RWPE1 (cell line): ENCODE measurements around the gene WNT3.

Experiments used
- CTCF ChIA-PET: fragments of 350-600 bp; sonication (Branson Sonifier 250); formaldehyde crosslinking; extraction: SDS; loops from one replicate; lab custom pipeline; 2021; lab: Yijun Ruan, JAX
- POLR2A ChIA-PET: fragments of 400-600 bp; formaldehyde crosslinking; extraction: SDS; loops from one replicate; lab custom pipeline; 2020; ENCODE audit warnings: antibody characterized with exemption; ENCODE audit not compliant: low non-redundant PET; lab: Yijun Ruan, JAX
- DNase-seq: peaks from one replicate; pipeline ENCODE4 v3.0.0; 2012; ENCODE audit warnings: low spot score
- H3K27ac ChIP-seq: fragments of 450-650 bp; 2 replicates; pipeline ENCODE4 v1.5.1; 2017
- TF ChIP-seq, protein P1 (sequence below): fragments of 450-650 bp; conservative IDR thresholded peaks from 2 replicates; pipeline ENCODE4 v1.5.1; 2017; ENCODE audit warnings: low read depth, mild to moderate bottlenecking

The WNT3 gene

DNA sequence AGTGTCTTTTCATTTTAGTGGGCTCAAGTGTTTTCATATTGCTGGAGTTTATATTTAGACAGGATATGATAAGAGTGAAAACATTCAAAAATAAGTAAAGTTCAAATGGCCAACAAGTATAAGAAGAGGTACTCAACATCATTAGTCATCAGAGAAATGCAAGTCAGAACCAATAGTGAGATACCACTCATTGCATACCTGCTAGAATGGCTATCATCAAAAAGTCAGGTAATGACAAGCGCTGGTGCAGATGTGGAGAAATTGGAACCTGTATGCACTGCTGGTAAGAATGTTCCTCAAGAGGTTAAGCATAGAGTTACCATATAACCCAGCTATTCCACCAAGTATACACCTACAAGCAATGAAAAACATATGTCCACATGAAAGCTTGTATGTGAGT is 87.8 kb downstream of the WNT3 start:
- TF ChIP-seq, protein P1, sequence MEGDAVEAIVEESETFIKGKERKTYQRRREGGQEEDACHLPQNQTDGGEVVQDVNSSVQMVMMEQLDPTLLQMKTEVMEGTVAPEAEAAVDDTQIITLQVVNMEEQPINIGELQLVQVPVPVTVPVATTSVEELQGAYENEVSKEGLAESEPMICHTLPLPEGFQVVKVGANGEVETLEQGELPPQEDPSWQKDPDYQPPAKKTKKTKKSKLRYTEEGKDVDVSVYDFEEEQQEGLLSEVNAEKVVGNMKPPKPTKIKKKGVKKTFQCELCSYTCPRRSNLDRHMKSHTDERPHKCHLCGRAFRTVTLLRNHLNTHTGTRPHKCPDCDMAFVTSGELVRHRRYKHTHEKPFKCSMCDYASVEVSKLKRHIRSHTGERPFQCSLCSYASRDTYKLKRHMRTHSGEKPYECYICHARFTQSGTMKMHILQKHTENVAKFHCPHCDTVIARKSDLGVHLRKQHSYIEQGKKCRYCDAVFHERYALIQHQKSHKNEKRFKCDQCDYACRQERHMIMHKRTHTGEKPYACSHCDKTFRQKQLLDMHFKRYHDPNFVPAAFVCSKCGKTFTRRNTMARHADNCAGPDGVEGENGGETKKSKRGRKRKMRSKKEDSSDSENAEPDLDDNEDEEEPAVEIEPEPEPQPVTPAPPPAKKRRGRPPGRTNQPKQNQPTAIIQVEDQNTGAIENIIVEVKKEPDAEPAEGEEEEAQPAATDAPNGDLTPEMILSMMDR = no peak
- ChIA-PET CTCF (no interaction called here), POLR2A (no interaction called here)
- no peak overlapping the region for H3K27ac ChIP-seq
- DNase-seq = peak; percentile 17

GRCh38 chr17:46730026-46730425 is 88.5 kb downstream of the WNT3 start:
- no peak overlapping the region for H3K27ac ChIP-seq
- ChIA-PET CTCF (no interaction called here), POLR2A (no interaction called here)
- TF ChIP-seq, protein P1 = no peak
- no peak for DNase-seq

DNA sequence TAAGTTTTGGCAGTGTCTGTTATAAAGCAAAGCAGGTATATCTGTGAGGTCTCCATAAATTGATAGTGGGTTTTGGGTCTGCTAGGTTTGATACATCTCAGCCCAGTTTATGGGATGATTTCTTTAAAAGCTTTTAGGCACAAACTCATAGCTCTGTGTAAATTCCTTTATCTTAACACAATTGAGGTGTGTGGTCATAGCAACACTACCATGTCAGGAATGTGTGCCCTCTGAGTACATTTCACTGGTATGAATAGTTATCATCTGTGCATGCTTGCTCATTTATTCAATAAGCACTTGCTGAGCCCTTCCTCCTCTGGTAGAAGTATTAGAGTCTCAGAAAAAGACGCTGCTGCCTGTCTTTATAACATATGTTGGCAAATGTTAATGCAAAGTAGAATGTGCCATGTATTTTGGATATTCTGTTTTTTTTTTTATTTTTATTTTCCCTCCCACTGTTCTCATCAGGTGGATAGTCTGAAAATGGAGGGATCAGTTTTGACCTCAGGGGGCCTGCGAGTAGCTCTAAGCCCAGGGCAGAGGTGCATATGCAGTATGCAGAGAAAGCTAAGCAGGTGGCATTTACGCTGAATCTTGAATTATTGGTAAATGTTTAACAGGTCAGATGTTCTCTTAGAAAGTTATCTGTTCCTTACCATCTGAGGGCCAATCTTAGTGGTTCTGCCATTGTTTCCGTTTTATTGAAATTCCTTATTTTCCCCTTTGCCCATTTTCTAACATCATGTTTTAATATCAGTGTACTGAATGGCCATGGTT is 90.7 kb downstream of the WNT3 start:
- TF ChIP-seq, protein P1 = no peak
- no peak overlapping the region for H3K27ac ChIP-seq
- ChIA-PET POLR2A (no interaction called here), CTCF (no interaction called here)
- peak; percentile 69 for DNase-seq

DNA sequence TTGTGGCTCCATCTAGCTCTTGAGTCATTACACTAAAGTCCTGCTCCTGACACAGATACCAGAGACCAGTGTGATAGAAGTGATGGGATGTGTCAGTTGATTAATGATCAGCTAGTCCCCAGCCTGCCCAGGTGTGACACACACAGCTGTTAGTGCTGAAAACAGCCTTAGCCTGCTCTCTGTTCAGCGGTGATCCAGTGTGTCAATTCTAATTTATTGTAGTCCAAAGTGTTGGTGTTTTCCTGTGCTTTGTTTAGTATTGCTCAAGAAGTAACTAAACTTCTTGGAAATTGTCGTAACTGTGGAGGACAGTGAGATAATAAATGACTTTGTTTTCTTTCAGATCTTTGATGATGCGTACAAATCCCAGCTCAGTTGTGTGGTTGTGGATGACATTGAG is 92.3 kb downstream of the WNT3 start:
- no peak for DNase-seq
- CTCF ChIA-PET = interaction anchor here (0.7 kb wide), 1 partner anchor 591 kb away, joined by 3 read pairs; no protein-coding TSS in a partner anchor

DNA sequence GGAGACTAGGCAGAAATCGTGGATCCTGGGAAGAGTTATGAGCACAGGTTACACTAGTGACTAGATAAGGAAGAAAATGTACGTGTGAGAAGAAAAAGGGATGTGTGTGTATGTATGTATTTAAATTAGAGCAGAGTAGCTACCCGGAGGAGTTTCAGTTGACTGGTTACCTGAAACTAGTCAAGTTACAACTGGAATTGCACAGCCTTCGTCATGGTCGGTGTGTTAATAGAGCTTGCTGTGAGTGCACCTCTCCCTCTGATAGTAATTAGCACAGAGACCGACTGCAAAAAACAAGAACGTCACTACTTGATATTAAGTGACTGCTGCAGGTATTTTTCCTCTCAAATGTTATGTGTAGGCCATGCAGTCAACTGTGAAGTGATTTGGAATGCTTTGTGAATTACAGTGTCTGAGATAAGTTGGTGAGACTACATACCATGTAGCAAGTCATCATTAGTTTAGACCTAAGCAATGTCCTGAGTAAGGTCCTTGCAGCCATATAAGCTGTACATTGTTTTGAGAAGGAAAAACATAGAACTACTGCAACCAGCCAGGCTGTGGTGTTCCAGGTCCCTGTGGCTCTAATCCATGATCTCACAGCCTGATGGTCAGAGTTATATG is 95.7 kb downstream of the WNT3 start:
- TF ChIP-seq, protein P1 = no peak
- DNase-seq = no peak
- CTCF ChIA-PET = no interaction called here
- POLR2A ChIA-PET = no interaction called here
- no peak overlapping the region for H3K27ac ChIP-seq

More for the DNA sequence above, 92.3 kb downstream of the WNT3 start:
- H3K27ac ChIP-seq = no peak overlapping the region
- POLR2A ChIA-PET = no interaction called here
- TF ChIP-seq, protein P1 = no peak

- POLR2A ChIA-PET = no interaction called here
These were observed 98.1 kb downstream of the WNT3 start for GRCh38 chr17:46720408-46720807.

More at GRCh38 chr17:46720408-46720807, 98.1 kb downstream of the WNT3 start:
- H3K27ac ChIP-seq = no peak overlapping the region
- CTCF ChIA-PET = interaction anchor here (0.7 kb wide), 1 partner anchor 673 kb away, joined by 3 read pairs; no protein-coding TSS in a partner anchor
- TF ChIP-seq, protein P1 = no peak
- DNase-seq = no peak
